Thoracic aorta (tissue), 2 donors: ENCODE results near the gene TNN. TPM values are rescaled to one million over a fixed set of nuclear protein-coding genes. Genes with fewer than 3 reads are reported as not detected.

Experiments used
- ATAC-seq: fragments of 150-250 bp; one replicate; pipeline ENCODE4 v1.8.0; 2017; ENCODE audit warnings: low read depth; ENCODE audit not compliant: insufficient number of reproducible peaks, low FRiP score
- DNase-seq: peaks from one replicate; pipeline ENCODE4 v3.0.0-alpha.2; 2020; ENCODE audit warnings: low spot score
- H3K27ac ChIP-seq, 2 donors: fragments of 200-600 bp; sonication (generic); 1 replicate in 1 of 2; 2 replicates in 1 of 2; pipeline ENCODE4 v1.5.1; 2016; ENCODE audit warnings: mild to moderate bottlenecking in 2 of 2, moderate library complexity in 2 of 2
- H3K27me3 ChIP-seq: fragments of 200-600 bp; sonication (generic); replicated peaks from 2 replicates; pipeline ENCODE4 v1.6.0; 2016; ENCODE audit warnings: mild to moderate bottlenecking; ENCODE audit not compliant: insufficient read depth
- H3K36me3 ChIP-seq: fragments of 200-600 bp; sonication (generic); one replicate; pipeline ENCODE4 v1.5.1; 2016
- H3K4me1 ChIP-seq, 2 donors: fragments of 200-600 bp; sonication (generic); 1 replicate in 1 of 2; 2 replicates in 1 of 2; pipeline versions ENCODE4 v1.5.1 to v1.6.0; 2016; ENCODE audit warnings: low read depth in 2 of 2, mild to moderate bottlenecking in 1 of 2; ENCODE audit not compliant: control insufficient read depth in 1 of 2
- H3K4me3 ChIP-seq: fragments of 200-600 bp; sonication (generic); 2 replicates; pipeline ENCODE4 v1.5.1; 2016; ENCODE audit warnings: mild to moderate bottlenecking
- H3K9me3 ChIP-seq: fragments of 200-600 bp; sonication (generic); 2 replicates; pipeline ENCODE4 v1.5.1; 2016
- CTCF ChIP-seq: fragments of 200-600 bp; sonication (generic); IDR thresholded peaks from one replicate; pipeline ENCODE4 v1.5.1; 2019; ENCODE audit warnings: antibody characterized with exemption
- total RNA-seq, 2 donors: library from RNA; depleted of rRNA; stranded (reverse); fragments of >200 nt; gene quantifications; one replicate each; pipeline versions ENCODE4 v1.1.0 to v1.2.3, GENCODE V29; 2016

TNN gene
- total RNA-seq, 2 donors from 2014 or later = not detected

- peaks cover 27% of the 10 kb centered on the region for H3K36me3 ChIP-seq
These were observed 99.1 kb downstream of the TNN start for GRCh38 chr1:175166746-175167145.

DNA sequence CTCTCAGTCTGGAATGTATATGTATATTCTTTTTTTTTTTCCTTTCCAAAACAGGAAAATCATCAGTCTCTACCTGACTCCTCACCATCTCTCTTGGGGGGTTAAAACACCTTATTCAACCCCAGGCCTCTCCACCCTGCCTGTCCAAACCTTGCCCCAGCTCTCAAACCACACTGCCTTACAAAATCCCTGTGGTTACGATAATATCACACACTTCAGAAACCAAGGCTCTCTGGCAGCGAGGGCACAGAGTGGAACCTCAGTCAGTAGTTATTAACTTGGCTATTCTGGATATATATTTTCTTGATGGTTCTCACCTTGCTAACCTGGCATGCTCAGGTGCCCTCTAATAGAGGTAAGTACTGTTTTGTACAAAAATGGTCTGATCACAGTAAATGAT, 100.2 kb downstream of the TNN start:
- Histone ChIP-seq H3K4me3 (no peak overlapping the region), H3K36me3 (peaks cover 29% of the 10 kb centered on the region), H3K4me1 (peaks cover 0 to 9% of the 10 kb centered on the region in 2 donors), H3K27me3 (no peaks in the 10 kb centered on the region), H3K27ac (no peak overlapping the region), H3K9me3 (no peaks in the 10 kb centered on the region)
- TF ChIP-seq CTCF = no peak
- no peak for ATAC-seq
- no peak for DNase-seq

More at GRCh38 chr1:175166746-175167145, 99.1 kb downstream of the TNN start:
- ATAC-seq = no peak
- Histone ChIP-seq H3K4me3 (no peak overlapping the region), H3K4me1 (peaks cover 0 to 9% of the 10 kb centered on the region in 2 donors), H3K9me3 (no peaks in the 10 kb centered on the region), H3K27ac (no peak overlapping the region), H3K27me3 (no peaks in the 10 kb centered on the region)
- TF ChIP-seq CTCF = no peak
- no peak for DNase-seq

DNA sequence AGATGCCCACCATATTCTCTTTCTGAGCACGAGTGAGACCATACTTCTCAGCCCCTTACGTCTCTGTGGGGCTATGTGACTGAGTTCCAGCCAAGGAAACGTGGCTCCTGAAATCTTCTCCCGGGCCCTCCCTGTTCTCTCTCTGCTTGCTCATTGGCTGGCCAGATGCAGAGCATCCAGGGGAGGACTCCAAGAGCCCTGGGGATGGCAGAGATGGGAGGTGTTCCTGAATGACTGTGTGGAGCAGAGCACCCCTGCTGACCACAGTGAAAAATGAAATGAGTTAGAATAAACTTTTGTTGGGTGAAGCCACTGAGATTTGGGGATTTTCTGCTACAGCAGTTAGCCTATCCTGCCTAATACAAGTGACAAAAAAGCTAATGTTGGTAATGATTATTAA, 101.1 kb downstream of the TNN start:
- Histone ChIP-seq H3K4me1 (peaks cover 0 to 9% of the 10 kb centered on the region in 2 donors), H3K27me3 (no peaks in the 10 kb centered on the region), H3K36me3 (peaks cover 29% of the 10 kb centered on the region), H3K4me3 (no peak overlapping the region), H3K27ac (no peak overlapping the region), H3K9me3 (no peaks in the 10 kb centered on the region)
- ATAC-seq (no peak), DNase-seq (no peak)
- TF ChIP-seq CTCF = no peak

DNA sequence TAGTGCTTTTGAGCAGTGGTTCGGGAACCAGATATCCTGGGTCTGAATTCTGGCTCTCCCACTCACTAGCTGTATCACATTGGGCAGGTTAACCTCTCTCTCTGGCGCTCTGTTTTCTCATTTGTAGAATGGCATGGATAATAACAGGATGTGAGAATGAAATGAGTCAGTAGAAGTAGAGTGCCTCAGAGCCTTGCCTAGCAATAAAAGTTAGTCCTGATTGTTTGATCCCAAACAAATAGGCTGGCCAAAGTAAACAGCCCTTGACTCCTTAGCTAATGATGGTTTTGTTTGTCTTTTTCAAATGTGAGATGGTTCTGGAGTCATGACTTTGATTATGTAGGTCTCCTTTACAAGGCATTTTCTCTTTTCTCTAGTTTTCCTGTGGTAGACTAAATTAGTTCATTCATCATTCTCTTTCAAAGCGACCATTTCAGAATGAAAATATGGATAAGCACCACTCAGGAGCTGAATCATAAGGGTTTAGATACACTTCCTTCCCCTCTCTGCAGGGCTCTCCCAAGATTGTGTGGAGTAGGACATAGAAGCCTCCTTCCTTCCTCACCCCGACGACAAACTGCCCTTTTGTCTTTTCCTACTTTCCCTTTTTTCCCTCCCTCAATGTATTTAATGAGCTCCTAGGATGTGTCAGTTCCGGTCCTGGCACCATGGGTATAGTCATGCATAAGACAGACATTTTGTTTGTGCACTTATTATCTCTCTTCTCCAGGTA, 101.8 kb downstream of the TNN start:
- no peak for ATAC-seq
- no peaks in the 10 kb centered on the region for H3K27me3 ChIP-seq
- no peak overlapping the region for H3K4me3 ChIP-seq
- DNase-seq = no peak
- H3K4me1 ChIP-seq = peaks cover 0 to 9% of the 10 kb centered on the region in 2 donors
- H3K27ac ChIP-seq = peak overlapping the region in 1 of 2 donors; percentile 3
- TF ChIP-seq CTCF = no peak
- H3K9me3 ChIP-seq = no peaks in the 10 kb centered on the region
- H3K36me3 ChIP-seq = peaks cover 29% of the 10 kb centered on the region

DNA sequence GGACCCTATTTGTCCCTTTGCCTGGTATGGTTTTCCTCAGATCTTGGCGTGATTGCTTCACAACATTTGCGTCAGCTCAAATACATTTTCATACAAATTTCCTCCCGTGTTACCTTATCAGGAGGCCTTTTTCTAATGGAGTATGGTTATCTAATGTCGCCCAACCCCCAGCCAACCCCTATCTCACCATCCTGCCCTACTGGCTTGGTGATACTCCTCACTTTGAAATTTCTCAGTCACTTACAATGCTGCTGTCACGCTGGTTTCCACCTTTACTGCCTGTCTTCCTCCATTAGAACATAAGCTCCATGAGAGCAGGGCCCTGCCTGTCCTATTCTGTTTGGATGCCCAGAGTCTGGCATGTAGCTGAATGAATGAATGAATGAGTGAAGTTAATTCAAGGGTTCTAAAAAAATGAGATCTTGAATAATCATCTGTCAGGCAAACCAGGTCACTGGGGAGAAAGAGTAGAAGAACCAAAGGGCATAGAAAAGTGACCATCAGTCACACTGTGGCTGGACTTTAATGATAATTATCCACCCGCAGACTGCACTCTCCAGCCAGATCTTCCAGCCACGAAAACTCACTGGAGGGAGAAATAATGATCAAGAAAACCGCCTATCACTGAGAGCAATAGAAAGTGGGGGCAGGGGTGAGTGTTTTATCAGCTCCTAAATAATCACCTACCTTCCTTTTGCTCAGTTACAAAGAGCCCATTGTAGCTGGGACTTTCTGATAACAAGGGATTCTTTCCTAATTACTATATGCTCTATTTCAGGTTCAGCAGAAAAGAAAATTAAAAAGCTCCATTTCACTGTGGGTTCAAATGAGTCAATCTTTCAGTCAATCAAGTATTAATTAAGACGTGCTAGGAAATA, 103.6 kb downstream of the TNN start:
- no peak for TF ChIP-seq CTCF
- Histone ChIP-seq H3K27me3 (no peaks in the 10 kb centered on the region), H3K9me3 (no peaks in the 10 kb centered on the region), H3K4me3 (no peak overlapping the region), H3K4me1 (peaks cover 0 to 9% of the 10 kb centered on the region in 2 donors), H3K36me3 (peaks cover 15% of the 10 kb centered on the region), H3K27ac (no peak overlapping the region)
- ATAC-seq (no peak), DNase-seq (no peak)
